Pancreas (tissue), 10 donors: ENCODE data around the gene DYDC2. TPM values are rescaled to one million over a fixed set of nuclear protein-coding genes. Genes with fewer than 3 reads are reported as not detected.
A peak's percentile ranks its signal among the peaks of the same experiment; 100 is the strongest.

Experiments used
- ATAC-seq, 4 donors: fragments of 200-7000 bp; cut with Tn5 transposase; one replicate each; pipeline versions ENCODE4 v1.8.0 to v1.9.1; 2020; ENCODE audit warnings: mild to moderate bottlenecking in 4 of 4, moderate library complexity in 4 of 4
- DNase-seq, 6 donors: peaks; one replicate each; pipeline ENCODE4 v3.0.0-alpha.2; 2020
- FAIRE-seq: peaks from 2 replicates; lab custom pipeline; 2012; peaks lifted over from hg19 to GRCh38; lab: Jason Lieb, UNC
- H3K27ac ChIP-seq, 4 donors: fragments of 200-600 bp; sonication (generic); 1 replicate in 3 of 4; 2 replicates in 1 of 4; pipeline versions ENCODE4 v1.5.0 to v1.8.0; 2020
- H3K27me3 ChIP-seq, 4 donors: fragments of 200-600 bp; one replicate each; pipeline ENCODE4 v1.8.0; 2021
- H3K36me3 ChIP-seq, 3 donors: fragments of 200-600 bp; sonication (generic) in 1 of 3; one replicate each; pipeline versions ENCODE4 v1.5.0 to v1.8.0; 2020 to 2021
- H3K4me1 ChIP-seq, 3 donors: fragments of 200-600 bp; one replicate each; pipeline ENCODE4 v1.8.0; 2021
- H3K4me3 ChIP-seq, 4 donors: fragments of 200-600 bp; sonication (generic) in 2 of 4; one replicate each; pipeline versions ENCODE4 v1.5.0 to v1.8.0; 2020 to 2021
- H3K9me3 ChIP-seq, 4 donors: fragments of 200-600 bp; one replicate each; pipeline ENCODE4 v1.8.0; 2021
- CTCF ChIP-seq, 4 donors: fragments of 200-600 bp; sonication (generic) in 3 of 4; IDR thresholded peaks; one replicate each; pipeline versions ENCODE4 v1.5.0 to v1.8.0; 2021; ENCODE audit warnings: antibody characterized with exemption in 4 of 4
- WGBS, 2 donors: extraction: QIAGEN DNeasy Blood & Tissue Kit; methylation state at CpG; one replicate each; pipeline ENCODE4 v1.1.7; 2013; 5-methylcytosine and 5-hydroxymethylcytosine counted together
- intact Hi-C, 3 donors: fragments of 100-400 bp; cut with DNase I; formaldehyde crosslinking; loops; one replicate each; pipeline versions ENCODE4 v1.11.1 to v1.14.2; 2022
- polyA plus RNA-seq, 2 donors: library from polyadenylated mRNA; stranded (reverse); fragments of 200-250 nt; gene quantifications; one replicate each; pipeline ENCODE4 v1.2.3, GENCODE V29; 2013
- total RNA-seq, 6 donors: library from RNA; stranded (reverse); fragmentation: NEBNext Ultra II Directional in 4 of 6; extraction: Animal tissue kit (Norgen Biotek cat#: 25700) in 4 of 6; gene quantifications; one replicate each; pipeline versions ENCODE4 v1.2.1 to v1.2.4, GENCODE V29; 2021 to 2023
- donor health status: healthy with polysubstance abuse.
- donor health status: DM: no; HTN: no; CAD: no; lungs with moderate emphysema.
- donor health status: DM: no; HTN: no; CAD: no.
- donor health status: control.
- donor health status: control.
- donor health status: Bipolar disorder and iron deficiency.
- donor health status: DM: yes; HTN: yes; CAD: no.
- donor health status: DM: no; HTN: no; CAD: no.
- donor health status: DM: no; HTN: no; CAD: no.
- donor health status: DM: yes; HTN: yes; CAD: no.

DYDC2 gene
- total and polyA plus RNA-seq, 8 donors, result 0.05 to 0.44 (median 0.24) TPM; not detected in 4

GRCh38 chr10:80410122-80410521 is 53.5 kb downstream of the DYDC2 start:
- intact Hi-C loops, result no loop called here
- H3K36me3 ChIP-seq, result no peaks in the 10 kb centered on the region
- DNase-seq, result no peak
- H3K27ac ChIP-seq, result no peak overlapping the region
- TF ChIP-seq CTCF (IDR thresholded peaks at IDR 0.05), result no peak
- no peak overlapping the region for H3K4me3 ChIP-seq
- no peak for ATAC-seq
- WGBS, 2 donors, result 63 to 64% methylated on average over 2 of the region's 2 CpGs
- peaks cover 0 to 14% (median 7%) of the 10 kb centered on the region in 3 donors for H3K4me1 ChIP-seq
- FAIRE-seq, result no peak
- no peaks in the 10 kb centered on the region for H3K27me3 ChIP-seq
- no peaks in the 10 kb centered on the region for H3K9me3 ChIP-seq

- 87 to 88% methylated on average over 5 of the region's 5 CpGs for WGBS, 2 donors
- intact Hi-C loops, result no loop called here
- no peak for DNase-seq
- ATAC-seq, result no peak
- Histone ChIP-seq H3K9me3 (no peaks in the 10 kb centered on the region), H3K4me1 (peaks cover 0 to 14% (median 7%) of the 10 kb centered on the region in 3 donors), H3K27ac (no peak overlapping the region), H3K36me3 (no peaks in the 10 kb centered on the region), H3K4me3 (no peak overlapping the region), H3K27me3 (no peaks in the 10 kb centered on the region)
- TF ChIP-seq CTCF (IDR thresholded peaks at IDR 0.05), result no peak
- FAIRE-seq, result no peak
Observed at GRCh38 chr10:80410578-80411145, 54.1 kb downstream of the DYDC2 start.

- no peak for FAIRE-seq
- H3K9me3 ChIP-seq, result no peaks in the 10 kb centered on the region
- no peak overlapping the region for H3K27ac ChIP-seq
- no peak for TF ChIP-seq CTCF (IDR thresholded peaks at IDR 0.05)
- ATAC-seq, result peak in 1 of 4 donors; percentile 1
- no peaks in the 10 kb centered on the region for H3K36me3 ChIP-seq
- WGBS, 2 donors, result 41 to 47% methylated on average over 2 of the region's 2 CpGs
- H3K27me3 ChIP-seq, result no peaks in the 10 kb centered on the region
- peaks cover 0 to 14% (median 7%) of the 10 kb centered on the region in 3 donors for H3K4me1 ChIP-seq
- intact Hi-C loops, result no loop called here
- H3K4me3 ChIP-seq, result no peak overlapping the region
- DNase-seq, result peak; percentile 29 to 85 (median 60)
Observed at GRCh38 chr10:80411267-80411668, 54.7 kb downstream of the DYDC2 start.

- WGBS, 2 donors, result 90 to 93% methylated on average over 1 of the region's 1 CpG
- ATAC-seq (no peak), DNase-seq (no peak), FAIRE-seq (no peak)
- no peak for TF ChIP-seq CTCF (IDR thresholded peaks at IDR 0.05)
- Histone ChIP-seq H3K36me3 (no peaks in the 10 kb centered on the region), H3K9me3 (no peaks in the 10 kb centered on the region), H3K27ac (no peak overlapping the region), H3K4me3 (no peak overlapping the region), H3K4me1 (peaks cover 0 to 14% (median 7%) of the 10 kb centered on the region in 3 donors), H3K27me3 (no peaks in the 10 kb centered on the region)
- intact Hi-C loops, result no loop called here
Observed at GRCh38 chr10:80411681-80412220, 55.2 kb downstream of the DYDC2 start.

GRCh38 chr10:80412486-80412885 is 55.9 kb downstream of the DYDC2 start:
- WGBS, 2 donors, result 88 to 89% methylated on average over 5 of the region's 5 CpGs
- Histone ChIP-seq H3K4me3 (no peak overlapping the region), H3K27me3 (no peaks in the 10 kb centered on the region), H3K4me1 (peaks cover 0 to 14% (median 7%) of the 10 kb centered on the region in 3 donors), H3K36me3 (no peaks in the 10 kb centered on the region), H3K9me3 (no peaks in the 10 kb centered on the region), H3K27ac (no peak overlapping the region)
- FAIRE-seq (no peak), ATAC-seq (no peak), DNase-seq (no peak)
- intact Hi-C loops, result no loop called here
- TF ChIP-seq CTCF (IDR thresholded peaks at IDR 0.05), result no peak
